ENCODE measurements around the gene PDZD2. TPM values are rescaled to one million over a fixed set of nuclear protein-coding genes. Genes with fewer than 3 reads are reported as not detected.

PDZD2 gene

DNA sequence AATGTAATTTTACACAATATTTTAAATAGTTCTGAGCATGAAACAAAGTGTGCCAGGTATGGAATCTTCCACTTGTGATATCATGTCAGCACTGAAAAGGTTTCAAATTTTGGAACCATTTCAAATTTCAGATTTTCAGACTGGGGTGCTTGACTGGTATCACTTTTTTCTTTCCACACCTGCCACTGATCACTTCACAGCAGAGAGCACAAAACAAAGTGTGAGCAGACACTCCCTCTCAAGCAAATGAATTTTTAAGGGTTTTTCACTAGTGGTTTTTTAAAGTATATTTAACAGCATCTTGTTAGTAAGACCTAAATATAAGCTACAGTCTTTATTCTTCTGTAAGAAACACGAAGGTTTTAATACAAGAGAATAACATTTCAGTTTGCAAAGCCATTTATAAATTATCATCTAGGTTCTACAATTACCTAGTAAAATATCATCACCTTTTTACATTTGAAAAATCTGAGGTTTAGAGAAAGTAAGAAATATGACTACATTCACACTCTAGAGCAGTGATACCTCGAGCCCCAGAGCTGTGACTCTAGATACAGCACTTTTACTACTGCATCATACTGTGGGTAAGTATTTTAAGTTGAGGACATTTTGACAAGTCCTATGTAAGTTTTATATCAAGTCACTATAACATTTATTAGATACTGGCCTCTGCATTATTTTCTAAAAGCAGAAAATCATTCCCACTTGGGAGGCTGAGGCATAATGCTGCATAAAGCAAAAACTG, 520.6 kb downstream of the PDZD2 start:
- TF ChIP-seq SPI1 (IDR thresholded peaks at IDR 0.05; ENCODE audit: borderline replicate concordance, low read depth) = no peak
- TF ChIP-seq, protein P1, sequence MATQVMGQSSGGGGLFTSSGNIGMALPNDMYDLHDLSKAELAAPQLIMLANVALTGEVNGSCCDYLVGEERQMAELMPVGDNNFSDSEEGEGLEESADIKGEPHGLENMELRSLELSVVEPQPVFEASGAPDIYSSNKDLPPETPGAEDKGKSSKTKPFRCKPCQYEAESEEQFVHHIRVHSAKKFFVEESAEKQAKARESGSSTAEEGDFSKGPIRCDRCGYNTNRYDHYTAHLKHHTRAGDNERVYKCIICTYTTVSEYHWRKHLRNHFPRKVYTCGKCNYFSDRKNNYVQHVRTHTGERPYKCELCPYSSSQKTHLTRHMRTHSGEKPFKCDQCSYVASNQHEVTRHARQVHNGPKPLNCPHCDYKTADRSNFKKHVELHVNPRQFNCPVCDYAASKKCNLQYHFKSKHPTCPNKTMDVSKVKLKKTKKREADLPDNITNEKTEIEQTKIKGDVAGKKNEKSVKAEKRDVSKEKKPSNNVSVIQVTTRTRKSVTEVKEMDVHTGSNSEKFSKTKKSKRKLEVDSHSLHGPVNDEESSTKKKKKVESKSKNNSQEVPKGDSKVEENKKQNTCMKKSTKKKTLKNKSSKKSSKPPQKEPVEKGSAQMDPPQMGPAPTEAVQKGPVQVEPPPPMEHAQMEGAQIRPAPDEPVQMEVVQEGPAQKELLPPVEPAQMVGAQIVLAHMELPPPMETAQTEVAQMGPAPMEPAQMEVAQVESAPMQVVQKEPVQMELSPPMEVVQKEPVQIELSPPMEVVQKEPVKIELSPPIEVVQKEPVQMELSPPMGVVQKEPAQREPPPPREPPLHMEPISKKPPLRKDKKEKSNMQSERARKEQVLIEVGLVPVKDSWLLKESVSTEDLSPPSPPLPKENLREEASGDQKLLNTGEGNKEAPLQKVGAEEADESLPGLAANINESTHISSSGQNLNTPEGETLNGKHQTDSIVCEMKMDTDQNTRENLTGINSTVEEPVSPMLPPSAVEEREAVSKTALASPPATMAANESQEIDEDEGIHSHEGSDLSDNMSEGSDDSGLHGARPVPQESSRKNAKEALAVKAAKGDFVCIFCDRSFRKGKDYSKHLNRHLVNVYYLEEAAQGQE (IDR thresholded peaks at IDR 0.05; ENCODE audit: insufficient replicate concordance, low read depth) = no peak
- no peak for TF ChIP-seq GABPA (IDR thresholded peaks at IDR 0.05; ENCODE audit: low read depth)
- no peak for TF ChIP-seq CTCF (IDR thresholded peaks at IDR 0.05; ENCODE audit: insufficient read depth, low read length)
- no peak for TF ChIP-seq POLR2AphosphoS5 (IDR thresholded peaks at IDR 0.05; ENCODE audit: low read depth)
- no peak overlapping the region for H3K27ac ChIP-seq (replicated peaks)

GRCh38 chr5:32160228-32160627, 521.3 kb downstream of the PDZD2 start:
- DNase-seq (ENCODE audit: low read depth in 1 of 2, low spot score in 1 of 2) = no peak
- TF ChIP-seq CTCF (IDR thresholded peaks at IDR 0.05; ENCODE audit: insufficient read depth, low read length) (no peak), GABPA (IDR thresholded peaks at IDR 0.05; ENCODE audit: low read depth) (no peak), SPI1 (IDR thresholded peaks at IDR 0.05; ENCODE audit: borderline replicate concordance, low read depth) (no peak), POLR2AphosphoS5 (IDR thresholded peaks at IDR 0.05; ENCODE audit: low read depth) (no peak)
- TF ChIP-seq, protein P1 (IDR thresholded peaks at IDR 0.05; ENCODE audit: insufficient replicate concordance, low read depth) = no peak
- H3K4me3 ChIP-seq (replicated peaks; ENCODE audit: insufficient read depth, low read length) = no peak overlapping the region
- no peaks in the 10 kb centered on the region for H3K27me3 ChIP-seq (ENCODE audit: insufficient read depth, poor library complexity, severe bottlenecking)
- no peak overlapping the region for H3K27ac ChIP-seq (replicated peaks)

More for the DNA sequence above, 520.6 kb downstream of the PDZD2 start:
- Histone ChIP-seq H3K27me3 (ENCODE audit: insufficient read depth, poor library complexity, severe bottlenecking) (no peaks in the 10 kb centered on the region), H3K4me3 (replicated peaks; ENCODE audit: insufficient read depth, low read length) (no peak overlapping the region)
- no peak for DNase-seq (ENCODE audit: low read depth in 1 of 2, low spot score in 1 of 2)

Small RNAs within 50 kb of the gene (microRNA-seq; reads per million reads assigned to microRNA genes)
- gene MIR4279 = not detected

All from HL-60 (cell line).